HepG2 (cell line): ENCODE measurements around the gene LIMS2. TPM values are rescaled to one million over a fixed set of nuclear protein-coding genes. Genes with fewer than 3 reads are reported as not detected.

Experiments
- ATAC-seq: fragments of 200-7000 bp; cut with Tn5 transposase; 3 replicates; pipeline ENCODE4 v1.9.1; 2020; ENCODE audit warnings: mild to moderate bottlenecking, moderate library complexity
- BruUV-seq: library from RNA; stranded (reverse); fragments of 400-500 nt; replicated peaks from 2 replicates; lab custom pipeline; 2021; lab: Mats Ljungman, UMichigan
- CTCF ChIA-PET: fragments of 300-600 bp; formaldehyde crosslinking; extraction: SDS; loops from one replicate; lab custom pipeline; 2021; ENCODE audit warnings: low total read pairs, inconsistent platforms, low intra/inter-chr PET ratio; lab: Yijun Ruan, JAX
- POLR2A ChIA-PET: fragments of 350-600 bp; sonication (Branson Sonifier 250); formaldehyde crosslinking; loops from one replicate; lab custom pipeline; 2020; ENCODE audit warnings: antibody characterized with exemption, inconsistent platforms; lab: Yijun Ruan, JAX
- DNase-seq: peaks from one replicate; pipeline ENCODE4 v3.0.0-alpha.2; 2015; ENCODE audit warnings: low spot score
- FAIRE-seq: peaks from 3 replicates; lab custom pipeline; 2011; peaks lifted over from hg19 to GRCh38; lab: Jason Lieb, UNC
- H2AFZ ChIP-seq: one replicate; pipeline ENCODE4 v1.6.1; 2011; ENCODE audit warnings: low read length, inconsistent platforms
- H3K27ac ChIP-seq: fragments of 300-600 bp; 3 replicates; pipeline ENCODE4 v1.8.0; 2011; ENCODE audit warnings: mixed run types, mild to moderate bottlenecking, mixed read lengths, low read length, inconsistent platforms; ENCODE audit not compliant: insufficient read depth; ENCODE audit errors: extremely low read length
- H3K27me3 ChIP-seq, 2 experiments: fragments of 200-600 bp in 1 of 2; 2 replicates in 1 of 2; 3 replicates in 1 of 2; pipeline versions ENCODE4 v1.6.0 to v1.8.0; 2011; ENCODE audit warnings: low read length in 2 of 2, mild to moderate bottlenecking in 2 of 2, moderate library complexity in 2 of 2, inconsistent platforms in 1 of 2; ENCODE audit not compliant: insufficient read depth in 2 of 2, control insufficient read depth in 1 of 2
- H3K36me3 ChIP-seq, 2 experiments: fragments of 200-600 bp in 1 of 2; replicated peaks in 1 of 2; 2 replicates in 1 of 2; 3 replicates in 1 of 2; pipeline versions ENCODE4 v1.5.1 to v1.8.0; 2011; ENCODE audit warnings: low read length in 2 of 2, inconsistent platforms in 1 of 2; ENCODE audit not compliant: insufficient read depth in 2 of 2, control insufficient read depth in 1 of 2
- H3K4me1 ChIP-seq: 2 replicates; pipeline ENCODE4 v1.5.1; 2012; ENCODE audit warnings: low read length, inconsistent platforms; ENCODE audit not compliant: insufficient read depth
- H3K4me2 ChIP-seq: 2 replicates; pipeline ENCODE4 v1.6.0; 2011; ENCODE audit warnings: low read depth, low read length, inconsistent platforms
- H3K4me3 ChIP-seq, 3 experiments: fragments of 200-600 bp in 1 of 3; sonication (generic), shearing (Covaris generic) in 1 of 3; replicated peaks in 1 of 3; 2 replicates each; pipeline ENCODE4 v1.5.1; 2011 to 2016; ENCODE audit warnings: low read length in 3 of 3, inconsistent platforms in 2 of 3, low read depth in 2 of 3, mild to moderate bottlenecking in 2 of 3, control low read depth in 1 of 3, mixed read lengths in 1 of 3; ENCODE audit not compliant: insufficient read depth in 1 of 3
- H3K79me2 ChIP-seq: one replicate; pipeline ENCODE4 v1.6.1; 2011; ENCODE audit warnings: low read length, inconsistent platforms; ENCODE audit not compliant: insufficient read depth
- H3K9ac ChIP-seq: 2 replicates; pipeline ENCODE4 v1.6.0; 2011; ENCODE audit warnings: mild to moderate bottlenecking, low read depth, low read length, inconsistent platforms; ENCODE audit not compliant: insufficient read depth
- H3K9me3 ChIP-seq: 2 replicates; pipeline ENCODE4 v1.5.1; 2012; ENCODE audit warnings: mild to moderate bottlenecking, low read length
- H4K20me1 ChIP-seq: 2 replicates; pipeline ENCODE4 v1.6.0; 2011; ENCODE audit warnings: inconsistent platforms, mild to moderate bottlenecking, low read length, moderate library complexity; ENCODE audit not compliant: insufficient read depth
- CBX5 ChIP-seq: sonication (generic); formaldehyde crosslinking; IDR thresholded peaks from 2 replicates; pipeline ENCODE4 v1.4.0; 2020; ENCODE audit warnings: missing genetic modification reagents, borderline replicate concordance
- CEBPB ChIP-seq: IDR thresholded peaks from 2 replicates; pipeline ENCODE4 v1.6.1; 2011; ENCODE audit warnings: low read depth, low read length, improper control_type of control experiment, borderline replicate concordance
- DDIT3 ChIP-seq: sonication (generic); formaldehyde crosslinking; IDR thresholded peaks from 2 replicates; pipeline ENCODE4 v1.4.0; 2020; ENCODE audit warnings: mild to moderate bottlenecking, missing genetic modification reagents
- DNMT3B ChIP-seq: conservative IDR thresholded peaks from 2 replicates; pipeline ENCODE4 v1.6.1; 2016; ENCODE audit warnings: missing biosample characterization, control low read depth
- FOXO1 ChIP-seq: sonication (generic); formaldehyde crosslinking; IDR thresholded peaks from 2 replicates; pipeline ENCODE4 v1.4.0; 2020; ENCODE audit warnings: missing genetic modification reagents
- FUBP1 ChIP-seq: sonication (generic); formaldehyde crosslinking; IDR thresholded peaks from 2 replicates; pipeline ENCODE4 v1.5.1; 2020; ENCODE audit warnings: missing genetic modification reagents, mild to moderate bottlenecking, borderline replicate concordance
- KMT2B ChIP-seq: IDR thresholded peaks from 2 replicates; pipeline ENCODE4 v1.6.1; 2016; ENCODE audit warnings: missing genetic modification reagents, missing compliant biosample characterization
- RELA ChIP-seq: sonication (generic); formaldehyde crosslinking; IDR thresholded peaks from 2 replicates; pipeline ENCODE4 v1.4.0; 2020; ENCODE audit warnings: missing genetic modification reagents
- TFDP1 ChIP-seq: IDR thresholded peaks from 2 replicates; pipeline ENCODE4 v1.6.1; 2016; ENCODE audit warnings: missing compliant biosample characterization, missing genetic modification reagents, borderline replicate concordance
- UBTF ChIP-seq: sonication (generic); formaldehyde crosslinking; IDR thresholded peaks from 2 replicates; pipeline ENCODE4 v1.4.0; 2020; ENCODE audit warnings: mild to moderate bottlenecking, missing genetic modification reagents
- WIZ ChIP-seq: sonication (generic); formaldehyde crosslinking; IDR thresholded peaks from 2 replicates; pipeline ENCODE4 v1.5.1; 2020; ENCODE audit warnings: mild to moderate bottlenecking, missing genetic modification reagents
- ZBTB49 ChIP-seq: sonication (generic); formaldehyde crosslinking; IDR thresholded peaks from 2 replicates; pipeline ENCODE4 v1.4.0; 2020; ENCODE audit warnings: missing genetic modification reagents, borderline replicate concordance
- ZKSCAN1 ChIP-seq: fragments of 150-350 bp; IDR thresholded peaks from 2 replicates; pipeline ENCODE4 v1.6.1; 2014; ENCODE audit warnings: low read length
- ZNF619 ChIP-seq: sonication (generic); formaldehyde crosslinking; IDR thresholded peaks from 2 replicates; pipeline ENCODE4 v1.4.0; 2020; ENCODE audit warnings: mild to moderate bottlenecking, missing genetic modification reagents
- ZNF670 ChIP-seq: sonication (generic); formaldehyde crosslinking; IDR thresholded peaks from 2 replicates; pipeline ENCODE4 v1.8.0; 2022; ENCODE audit warnings: mild to moderate bottlenecking, missing genetic modification reagents, borderline replicate concordance
- WGBS: methylation state at CpG from one replicate; pipeline ENCODE4 v1.1.6; 2017; ENCODE audit warnings: low lambda C conversion rate; 5-methylcytosine and 5-hydroxymethylcytosine counted together
- in situ Hi-C: cut with HindIII; loops from 2 replicates; pipeline ENCODE4 v1.10.0; 2017; ENCODE audit warnings: low pct_unique_long_range_greater_than_20kb; ENCODE audit not compliant: extremely low pct_ligation_motif_present
- intact Hi-C: fragments of 100-400 bp; cut with micrococcal nuclease; formaldehyde crosslinking; loops from one replicate; pipeline ENCODE4 v1.10.0; 2022; ENCODE audit not compliant: unreplicated experiment
- polyA plus RNA-seq, 8 experiments: library from polyadenylated mRNA; depleted of rRNA in 3 of 8; stranded (reverse) in 7 of 8; unstranded in 1 of 8; fragments of >200 nt; fragmentation: Illumina TruSeq in 4 of 8; extraction: Trizol in 4 of 8; gene quantifications; 2 replicates each; pipeline versions ENCODE4 v1.2.1 to v1.2.3, GENCODE V29; 2011 to 2016; ENCODE audit warnings: low read depth in 4 of 8, missing spikeins in 1 of 8, mixed read lengths in 1 of 8; ENCODE audit not compliant: insufficient read depth in 1 of 8
- total RNA-seq, 5 experiments: library from RNA; depleted of rRNA; stranded (reverse); fragments of >200 nt; fragmentation: Illumina TruSeq; extraction: Trizol; gene quantifications; 2 replicates each; pipeline ENCODE4 v1.2.3, GENCODE V29; 2016; ENCODE audit warnings: low read depth in 1 of 5

LIMS2 gene
- total and polyA plus RNA-seq, 2 of the 13 experiments (the other 11 are each of a cell fraction or from before 2014, with no cell fraction given) = 1.0 to 1.9 TPM

GRCh38 chr2:127639111-127639474 is 36.2 kb downstream of the LIMS2 start (continued):
- TF ChIP-seq FUBP1 (no peak), FOXO1 (CRISPR knock-in tag) (no peak)

GRCh38 chr2:127638361-127639110 is 36.8 kb downstream of the LIMS2 start:
- peak overlapping the region; percentile 25; the same call in 1 of the 2 replicates for H3K4me2 ChIP-seq
- peaks cover 22 to 69% of the 10 kb centered on the region in 2 experiments for H3K27me3 ChIP-seq
- peak overlapping the region in 1 of 3 experiments; percentile 32; a peak in 1 of 6 replicates for H3K4me3 ChIP-seq
- no peaks in the 10 kb centered on the region for H4K20me1 ChIP-seq
- no peaks in the 10 kb centered on the region for H3K36me3 ChIP-seq
- H3K9me3 ChIP-seq = no peaks in the 10 kb centered on the region
- H3K4me1 ChIP-seq = peaks cover 48% of the 10 kb centered on the region
- in situ Hi-C loops = no loop called here
- no peak overlapping the region for H2AFZ ChIP-seq
- WGBS = 37% methylated on average over 16 of the region's 23 CpGs
- FAIRE-seq = no peak
- no TSS peak for BruUV-seq
- ATAC-seq = no peak
- no peak overlapping the region for H3K27ac ChIP-seq
- POLR2A ChIA-PET = no interaction called here
- no peak for DNase-seq
- CTCF ChIA-PET = no interaction called here
- intact Hi-C loops = no loop called here
- no peak overlapping the region for H3K9ac ChIP-seq
- H3K79me2 ChIP-seq = no peaks in the 10 kb centered on the region
- no peak for TF ChIP-seq TFDP1 (CRISPR knock-in tag)
- TF ChIP-seq ZKSCAN1 = peak; percentile 78
- no peak for TF ChIP-seq RELA (CRISPR knock-in tag)
- TF ChIP-seq WIZ (CRISPR knock-in tag) = no peak
- peak; percentile 60; the same call in 1 of the 2 replicates for TF ChIP-seq CEBPB
- no peak for TF ChIP-seq DDIT3
- TF ChIP-seq ZNF619 (CRISPR knock-in tag) = no peak
- TF ChIP-seq DNMT3B = no peak
- TF ChIP-seq UBTF (CRISPR knock-in tag) = 0 out of 2 replicates have a peak, but pooled peaks have one; percentile 15
- TF ChIP-seq KMT2B = no peak
- TF ChIP-seq CBX5 = no peak
- TF ChIP-seq ZBTB49 (CRISPR knock-in tag) = no peak
- no peak for TF ChIP-seq ZNF670 (CRISPR knock-in tag)
